IPS-11a (cell line): ENCODE results near the gene BRMS1.
A peak's percentile ranks its signal among the peaks of the same experiment; 100 is the strongest.
"Not testable (repeated sequence)": the region's sequence is repeated elsewhere in the genome, so short reads cannot be mapped to it uniquely, and the experiment has no call there.

Experiments
- H3K4me3 ChIP-seq: one replicate; pipeline ENCODE4 v1.5.1; 2013; ENCODE audit warnings: low read depth, low read length, control low read depth

BRMS1 gene

DNA sequence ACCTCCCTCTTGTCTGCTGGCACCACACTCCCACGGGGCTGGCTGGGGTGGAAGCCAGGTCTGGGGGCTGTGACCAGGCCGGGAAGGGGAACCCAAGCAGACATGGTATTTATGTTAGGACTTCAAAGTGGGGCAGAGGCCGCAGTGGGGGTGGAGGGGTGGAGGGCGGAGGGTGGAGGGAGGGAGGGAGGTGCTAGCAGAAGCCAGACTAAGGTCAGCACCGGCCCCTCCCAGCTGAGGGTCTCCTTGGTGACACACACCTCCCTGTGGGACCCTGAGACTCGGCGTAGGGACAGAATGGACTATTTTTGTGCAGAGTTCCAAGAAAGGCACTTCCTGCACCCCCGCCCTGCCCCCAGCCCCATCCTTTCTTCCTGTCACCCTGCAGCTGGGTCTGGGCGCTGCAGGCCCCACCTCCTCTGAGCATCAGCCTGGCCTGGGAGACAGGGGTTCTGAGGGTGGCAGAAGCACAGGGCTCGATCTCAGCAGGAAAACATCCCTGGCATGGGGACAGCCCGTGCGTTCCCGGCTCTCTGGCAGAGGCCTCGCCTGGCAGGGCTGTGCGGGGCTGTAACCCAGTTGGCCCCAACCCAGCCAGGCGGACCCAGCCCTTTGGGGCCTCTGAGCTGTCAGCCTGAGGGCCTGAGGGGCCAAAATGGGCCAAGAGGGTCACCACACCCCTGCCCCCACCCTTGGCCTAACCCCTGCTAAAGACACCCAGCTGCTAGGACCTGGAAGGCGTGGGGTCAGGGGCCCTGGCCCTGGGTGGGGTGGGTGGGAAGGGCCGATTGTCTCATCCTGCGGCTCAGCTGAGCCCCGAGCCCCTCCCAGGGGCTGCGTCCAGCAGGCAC is 18.4 kb downstream of the BRMS1 start:
- no peak overlapping the region for H3K4me3 ChIP-seq

DNA sequence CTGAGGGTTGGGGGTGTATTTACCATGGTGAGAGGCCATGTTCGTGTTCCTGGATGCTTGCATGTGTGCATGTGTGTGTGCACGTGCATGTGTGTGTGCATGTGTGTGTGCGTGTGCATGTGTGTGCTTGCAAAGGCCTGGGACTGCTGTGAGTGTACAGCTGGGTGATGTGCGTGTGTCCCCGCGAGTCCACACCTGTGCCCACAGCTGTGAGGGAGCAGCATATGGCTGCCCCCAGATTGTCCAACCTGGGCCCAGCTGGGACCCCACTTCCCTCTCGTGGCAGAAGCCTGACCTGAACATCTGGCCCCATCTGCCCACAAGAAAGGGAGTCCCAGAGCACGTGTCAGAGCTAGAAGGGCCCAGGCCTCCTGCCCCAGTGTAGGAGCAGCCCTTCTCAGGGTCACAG is 19.6 kb downstream of the BRMS1 start:
- H3K4me3 ChIP-seq = no peak overlapping the region

DNA sequence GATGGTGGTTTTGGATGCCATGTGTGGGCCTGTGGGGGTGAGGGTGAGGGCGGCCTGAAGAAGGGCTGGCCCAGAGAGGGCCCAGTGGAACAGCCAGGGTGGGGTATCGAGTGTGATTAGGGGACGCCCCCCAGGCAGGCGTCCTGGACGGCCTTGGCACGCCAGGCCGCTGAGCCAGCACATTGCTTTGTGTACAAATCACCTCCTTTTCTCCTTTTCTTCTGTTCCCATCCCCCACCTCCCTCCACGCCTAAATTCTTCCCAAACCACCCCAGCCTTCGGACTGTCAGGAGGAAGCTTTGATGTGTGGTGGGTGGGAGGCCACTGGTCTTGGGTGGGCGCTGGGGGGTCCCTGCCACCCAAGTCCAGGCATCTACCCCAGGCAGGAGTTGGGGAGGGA is 20.2 kb downstream of the BRMS1 start:
- no peak overlapping the region for H3K4me3 ChIP-seq

DNA sequence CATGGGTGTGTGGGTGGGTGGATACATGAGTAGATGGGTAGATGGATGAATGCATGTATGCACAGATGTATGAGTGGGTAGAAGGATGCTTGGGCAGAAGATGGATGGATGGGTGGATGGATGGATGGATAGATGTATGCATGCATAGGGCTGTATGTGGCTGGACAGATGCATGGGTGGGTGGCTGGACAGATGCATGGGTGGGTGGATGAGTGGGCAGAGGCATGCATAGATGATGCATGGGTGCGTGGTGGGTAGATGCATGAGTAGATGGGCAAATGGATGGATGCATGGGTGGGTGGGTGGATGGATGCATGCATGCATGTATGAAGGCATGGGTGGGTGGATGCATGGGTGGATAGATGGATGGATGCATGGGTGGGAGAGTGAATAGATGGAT is 21.2 kb downstream of the BRMS1 start:
- no peak overlapping the region for H3K4me3 ChIP-seq

DNA sequence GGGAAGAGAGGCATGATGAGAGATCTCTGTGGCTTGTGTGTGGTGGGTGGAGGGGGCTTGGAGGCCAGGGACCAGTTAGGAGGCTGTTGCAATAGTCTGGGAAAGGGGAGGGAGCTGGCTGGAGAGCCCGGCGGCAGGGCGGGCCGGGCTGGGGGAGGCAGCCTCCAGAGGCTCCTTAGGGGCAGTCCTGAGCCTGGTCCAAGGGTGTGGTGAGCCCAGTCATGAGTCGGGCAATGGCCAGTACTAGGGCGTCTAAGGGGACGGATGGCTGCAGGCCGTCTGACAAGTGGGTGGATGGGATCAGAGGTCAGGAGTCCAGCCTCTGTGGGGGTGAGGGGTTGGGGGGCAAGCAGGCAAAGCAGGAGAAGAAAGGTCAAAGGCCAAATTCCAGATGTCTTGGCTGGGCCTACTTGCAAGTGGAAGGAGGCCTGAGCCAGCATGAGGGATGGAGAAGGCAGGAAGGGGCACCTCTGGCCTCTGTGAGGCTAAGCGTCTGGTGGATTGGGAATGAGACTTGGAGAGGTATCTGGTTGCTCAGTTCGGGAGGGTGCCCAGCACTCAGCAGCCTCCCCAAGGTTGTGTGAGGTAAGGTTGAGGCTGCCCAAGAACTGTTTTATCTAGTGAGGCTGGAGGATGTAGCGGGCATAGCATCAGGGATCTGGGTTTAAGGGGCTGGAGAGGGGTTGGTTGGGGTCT is 22.0 kb downstream of the BRMS1 start:
- H3K4me3 ChIP-seq = no peak overlapping the region

DNA sequence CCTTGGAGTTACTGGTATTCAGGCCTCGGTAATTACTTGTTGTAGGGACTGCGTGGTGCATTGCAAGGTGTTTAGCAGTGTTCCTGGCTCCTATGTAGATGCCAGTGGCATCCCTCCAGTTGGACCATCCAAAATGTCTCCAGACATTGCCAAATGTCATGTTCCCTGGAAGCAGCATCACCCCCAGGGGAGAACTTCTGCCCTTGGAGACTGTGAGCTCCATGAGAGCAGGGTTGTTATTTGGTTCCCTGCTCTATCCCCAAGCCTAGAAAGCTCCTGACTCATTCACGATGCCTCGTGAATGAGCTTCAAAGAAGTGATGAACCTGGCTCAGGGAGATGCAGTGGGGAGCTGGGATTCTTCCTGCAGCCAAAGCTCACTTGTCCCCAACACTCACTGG is 23.3 kb downstream of the BRMS1 start:
- no peak overlapping the region for H3K4me3 ChIP-seq

DNA sequence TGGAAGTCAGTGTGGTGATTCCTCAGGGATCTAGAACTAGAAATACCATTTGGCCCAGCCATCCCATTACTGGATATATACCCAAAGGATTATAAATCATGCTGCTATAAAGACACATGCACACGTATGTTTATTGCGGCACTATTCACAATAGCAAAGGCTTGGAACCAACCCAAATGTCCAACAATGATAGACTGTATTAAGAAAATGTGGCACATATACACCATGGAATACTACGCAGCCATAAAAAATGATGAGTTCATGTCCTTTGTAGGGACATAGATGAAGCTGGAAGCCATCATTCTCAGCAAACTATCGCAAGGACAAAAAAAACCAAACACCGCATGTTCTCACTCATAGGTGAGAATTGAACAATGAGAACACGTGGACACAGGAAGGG is 24.2 kb downstream of the BRMS1 start:
- H3K4me3 ChIP-seq = not testable (repeated sequence)

DNA sequence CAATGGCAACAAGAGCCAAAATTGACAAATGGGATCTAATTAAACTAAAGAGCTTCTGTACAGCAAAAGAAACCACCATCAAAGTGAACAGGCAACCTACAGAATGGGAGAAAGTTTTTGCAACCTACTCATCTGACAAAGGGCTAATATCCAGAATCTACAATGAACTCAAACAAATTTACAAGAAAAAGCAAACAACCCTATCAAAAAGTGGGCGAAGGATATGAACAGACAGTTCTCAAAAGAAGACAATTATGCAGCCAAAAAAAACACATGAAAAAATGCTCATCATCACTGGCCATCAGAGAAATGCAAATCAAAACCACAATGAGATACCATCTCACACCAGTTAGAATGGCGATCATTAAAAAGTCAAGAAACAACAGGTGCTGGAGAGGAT is 24.6 kb downstream of the BRMS1 start:
- H3K4me3 ChIP-seq = not testable (repeated sequence)

DNA sequence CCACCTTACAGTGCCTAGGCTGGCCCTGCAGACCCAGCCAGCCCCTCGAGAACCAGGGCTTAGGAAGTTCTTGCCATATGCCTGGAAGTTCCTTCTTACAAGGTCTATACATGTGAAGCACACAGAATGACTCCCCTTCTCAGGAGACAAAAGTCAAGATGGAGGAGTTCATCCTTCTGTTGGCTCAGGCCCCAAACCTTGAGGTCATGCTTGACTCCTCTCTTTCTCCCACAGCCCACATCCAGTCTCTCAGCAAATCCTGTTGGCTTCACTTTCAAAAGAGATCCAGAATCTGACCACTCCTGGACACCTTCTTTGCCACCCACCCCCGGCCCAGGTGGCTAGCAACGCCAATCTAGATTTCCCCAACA is 26.3 kb downstream of the BRMS1 start:
- no peak overlapping the region for H3K4me3 ChIP-seq

DNA sequence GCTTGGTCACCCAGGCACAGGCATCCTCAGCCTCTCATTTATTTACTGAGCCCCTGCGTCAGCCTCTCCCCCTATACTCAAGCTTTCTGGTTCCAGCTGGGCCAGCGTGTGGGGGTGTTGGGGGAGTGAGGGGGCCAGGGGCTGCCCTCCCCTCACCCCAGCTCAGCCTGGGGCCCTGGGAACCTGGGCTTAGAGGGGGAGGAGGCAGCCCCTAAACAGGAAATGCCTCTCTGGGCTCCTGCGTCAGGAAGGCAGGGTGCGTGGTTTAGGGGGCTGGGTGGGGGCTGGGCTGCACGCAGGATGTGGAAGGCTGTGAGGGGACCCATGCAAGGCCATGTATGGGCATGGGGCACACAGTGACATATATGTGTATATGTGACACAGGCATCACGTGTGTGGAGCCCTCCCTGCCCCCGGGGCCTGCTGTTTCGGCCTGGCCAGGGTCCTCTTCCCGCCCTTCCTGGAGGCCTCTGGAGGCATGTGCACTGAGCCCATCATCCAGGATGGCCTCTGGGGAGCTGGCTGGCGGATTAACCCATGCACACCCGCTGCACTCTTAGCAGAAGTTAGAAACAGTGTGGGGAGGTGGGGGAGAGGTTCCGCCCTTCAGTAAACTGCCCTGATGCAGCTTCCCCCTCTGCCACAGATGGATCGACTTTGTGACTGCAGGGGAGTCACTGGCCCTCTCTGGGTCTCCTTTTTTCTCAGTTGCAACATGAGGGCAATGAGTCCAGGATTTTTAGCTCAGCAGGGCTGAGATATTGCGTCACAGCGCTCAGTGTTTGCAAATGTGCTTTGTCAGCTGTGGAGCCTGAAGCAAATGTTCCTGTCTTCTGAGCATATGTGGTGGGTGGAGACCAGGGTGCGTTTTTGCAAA is 26.9 kb downstream of the BRMS1 start:
- H3K4me3 ChIP-seq = no peak overlapping the region

DNA sequence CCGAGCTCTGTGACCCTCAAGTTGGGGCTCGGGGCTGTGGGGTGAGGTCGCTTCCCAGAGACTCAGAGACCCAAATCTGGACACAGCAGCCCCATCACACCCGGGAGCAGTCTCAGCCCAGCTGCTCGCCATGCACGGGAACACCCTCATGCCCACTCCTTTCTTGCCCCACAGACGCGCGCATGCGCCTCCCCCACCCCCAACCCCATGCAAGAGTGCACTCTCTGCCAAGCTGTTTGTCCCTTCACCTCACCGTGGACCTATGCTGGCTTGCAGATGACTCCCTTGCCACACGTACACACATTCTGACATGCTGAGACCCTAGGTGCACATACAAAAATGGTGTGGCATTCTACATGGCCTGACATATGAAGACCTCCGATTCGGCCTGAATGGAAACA is 27.6 kb downstream of the BRMS1 start:
- H3K4me3 ChIP-seq = no peak overlapping the region

DNA sequence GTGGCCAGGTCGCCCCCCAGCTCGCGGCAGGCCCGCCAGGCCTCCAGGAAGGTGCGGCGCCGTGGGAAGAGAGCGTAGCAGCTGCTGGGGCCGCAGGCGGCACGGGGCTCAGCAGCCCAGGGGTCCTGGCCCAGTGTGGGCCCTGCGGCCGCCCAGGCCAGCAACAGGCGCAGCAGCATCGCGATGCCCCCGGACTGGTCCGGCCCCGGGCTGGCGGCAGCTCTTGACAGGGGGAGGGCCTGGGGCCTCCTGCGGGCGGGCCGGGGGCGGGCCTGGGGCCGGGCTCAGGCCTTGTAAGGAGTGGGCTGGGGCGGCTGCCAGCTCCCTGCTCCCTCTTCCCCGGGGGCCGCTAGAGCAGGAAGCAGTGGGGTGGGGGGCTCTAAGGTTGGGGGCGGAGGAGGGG is 28.1 kb downstream of the BRMS1 start, which contains the start of gene CD248:
Gene CD248 (minus strand): TSS at position 196 of the 403 bp plus-strand sequence. CDS start 17 bp downstream, at position 179.
- H3K4me3 ChIP-seq = no peak within 1 kb of the TSS

DNA sequence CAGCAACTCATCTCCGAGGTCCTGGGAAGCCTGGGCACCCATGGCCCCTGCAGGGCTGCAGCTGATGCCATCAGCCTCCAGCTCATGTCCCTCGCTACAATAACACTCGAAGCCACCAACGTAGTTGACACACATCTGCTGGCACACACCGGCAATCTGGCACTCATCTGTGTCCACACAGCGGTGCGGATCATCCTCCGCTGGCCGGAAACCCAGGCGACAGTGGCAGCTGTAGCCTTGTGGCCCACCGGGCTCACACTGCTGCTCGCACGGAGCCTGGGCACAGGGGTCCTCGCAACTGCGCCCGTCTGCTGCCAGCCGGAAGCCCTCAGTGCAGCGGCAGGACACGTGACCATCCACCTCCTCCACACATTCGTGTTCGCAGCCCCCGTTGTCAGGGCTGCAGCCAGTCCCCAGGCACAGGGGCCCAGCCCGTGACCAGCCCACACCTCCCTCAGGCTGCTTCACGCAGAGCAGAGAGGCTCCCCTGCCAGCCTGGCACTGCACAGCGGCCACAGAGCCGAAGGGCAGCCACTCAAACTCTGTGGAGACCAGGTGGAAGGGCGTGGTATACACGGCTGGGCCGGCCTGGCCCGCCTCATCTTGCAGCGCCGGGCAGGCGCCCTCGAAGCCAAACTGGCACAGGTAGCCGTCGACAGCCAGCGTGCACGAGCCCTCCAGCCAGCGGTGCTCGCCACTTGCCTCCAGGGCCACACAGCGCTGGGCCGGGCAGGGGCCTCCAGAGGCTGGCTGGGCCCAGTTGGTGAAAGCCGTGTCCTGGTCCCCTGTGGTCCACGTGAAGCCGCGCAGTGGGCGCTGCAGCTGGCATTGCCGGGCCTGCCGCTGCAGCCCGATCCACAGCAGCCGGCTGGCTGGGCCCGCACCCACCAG is 28.7 kb downstream of the BRMS1 start:
- no peak overlapping the region for H3K4me3 ChIP-seq

DNA sequence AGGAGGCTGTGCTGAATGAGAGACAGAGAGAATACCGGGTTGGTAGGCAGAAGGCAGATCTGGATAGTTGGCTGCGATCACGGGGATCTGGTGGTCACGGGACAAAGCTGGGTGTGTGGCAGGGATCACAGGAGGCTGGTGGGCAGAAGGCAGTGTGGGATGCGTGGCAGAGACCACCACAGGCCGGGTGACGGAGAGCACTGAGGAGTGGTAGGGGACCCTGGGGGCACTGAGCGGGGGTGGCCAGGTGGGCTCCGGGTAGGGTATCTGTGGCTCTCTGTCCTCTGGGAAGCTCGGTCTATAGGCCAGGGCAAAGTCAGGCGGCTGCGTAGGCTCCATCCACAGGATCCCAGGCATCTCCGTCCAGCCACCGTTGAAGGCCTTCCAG is 29.4 kb downstream of the BRMS1 start:
- no peak overlapping the region for H3K4me3 ChIP-seq

DNA sequence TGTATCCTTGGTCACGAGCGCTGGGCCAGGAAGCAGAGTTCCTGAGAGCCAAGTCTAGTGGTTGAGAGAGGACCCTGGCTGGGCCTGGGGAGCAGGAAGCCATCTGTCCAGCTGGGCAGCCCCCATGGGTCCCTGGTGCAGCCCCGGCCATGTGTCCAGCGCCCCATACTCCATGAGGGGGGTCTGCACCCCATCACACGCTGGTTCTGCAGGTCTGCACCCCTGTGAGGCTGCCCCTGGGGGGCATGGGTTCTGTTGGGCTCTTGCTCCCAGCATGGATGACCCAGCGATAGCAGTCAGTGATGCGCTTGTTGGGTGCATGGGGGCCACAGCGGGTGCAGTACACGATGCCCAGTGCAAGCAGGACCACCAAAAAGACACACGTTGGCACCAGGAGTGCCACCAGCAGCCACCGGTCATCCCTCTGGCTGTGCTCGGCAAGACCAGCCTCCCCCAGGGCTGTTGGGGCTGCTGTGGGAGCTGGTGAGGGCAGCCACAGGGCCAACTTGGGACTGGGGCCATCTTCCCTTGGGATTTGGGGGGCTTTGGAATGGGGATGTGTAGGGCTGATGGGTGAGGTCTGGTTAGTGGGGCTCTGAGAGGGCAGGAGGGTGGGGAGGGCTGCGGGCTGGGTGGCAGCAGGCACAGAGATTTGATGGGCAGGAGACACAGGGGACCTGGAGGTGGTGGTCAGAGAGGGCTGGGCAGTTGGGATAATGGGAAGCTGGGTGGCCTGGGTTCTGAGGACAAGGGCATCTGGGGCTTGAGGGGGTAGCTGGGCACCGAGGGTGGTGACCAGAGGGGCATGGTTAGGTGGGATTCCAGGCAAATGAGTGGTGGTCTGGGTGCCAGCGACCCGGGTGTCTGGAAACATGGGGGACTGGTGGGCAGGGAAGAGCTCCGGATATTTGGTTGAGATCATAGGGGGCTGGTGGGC is 30.1 kb downstream of the BRMS1 start:
- H3K4me3 ChIP-seq = no peak overlapping the region

DNA sequence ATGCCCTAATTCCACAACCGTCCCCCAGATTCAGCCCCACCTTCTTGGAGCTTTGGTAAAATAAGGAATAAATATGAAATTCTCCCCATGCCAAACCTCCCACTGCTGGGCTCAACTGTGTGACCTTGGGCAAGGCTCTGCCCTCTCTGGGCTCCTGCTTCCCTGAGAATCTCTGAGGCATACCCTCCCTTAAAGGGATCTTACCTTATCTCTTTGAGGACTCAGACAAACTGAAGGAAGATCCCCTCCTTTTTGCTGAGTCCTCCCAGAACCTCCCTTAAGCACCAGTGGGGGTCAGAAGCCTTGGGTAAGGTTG is 30.8 kb downstream of the BRMS1 start:
- no peak overlapping the region for H3K4me3 ChIP-seq

DNA sequence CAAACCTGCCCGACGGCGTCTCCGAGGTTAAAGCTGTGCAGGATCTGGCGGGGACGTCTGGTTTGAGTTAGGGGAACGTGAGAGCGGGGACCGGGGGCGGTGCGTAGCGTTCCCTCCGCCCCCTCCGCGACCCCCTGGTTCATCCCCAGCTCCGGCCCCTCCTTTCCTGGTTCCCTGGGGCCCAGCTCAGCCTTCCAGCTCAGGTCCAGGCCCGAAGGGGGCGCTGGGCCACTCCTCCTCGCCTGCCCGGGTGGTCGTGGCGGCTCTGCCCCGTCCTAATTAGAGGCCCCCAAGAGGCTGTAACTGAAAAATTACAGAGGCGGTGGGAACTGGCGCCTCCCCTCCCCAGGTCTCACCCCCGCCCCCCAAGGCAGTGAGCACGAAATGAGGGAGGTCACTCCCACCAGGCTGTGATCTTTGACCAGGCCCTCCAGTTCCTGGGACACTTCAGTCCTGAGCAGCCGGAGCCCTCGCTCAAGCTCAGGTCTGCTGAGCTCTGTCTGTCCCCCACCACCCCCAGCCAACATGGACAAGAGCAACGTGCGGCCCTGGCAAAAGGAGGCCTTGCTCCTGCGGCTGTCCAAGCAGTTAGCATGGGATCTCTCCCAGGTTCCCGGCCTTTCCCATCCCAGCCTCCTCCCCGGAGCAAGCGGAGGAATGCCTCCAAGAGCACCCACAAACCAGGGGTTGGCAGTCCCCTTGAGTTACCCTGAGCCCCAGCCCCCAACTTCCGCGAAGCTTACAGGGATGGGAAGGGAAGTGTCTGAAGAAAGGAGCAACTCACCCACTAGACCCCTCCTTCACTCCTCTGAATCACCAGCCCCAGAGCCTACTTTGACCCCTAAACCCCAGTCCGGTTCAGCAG is 31.4 kb downstream of the BRMS1 start:
- peak overlapping the region; percentile 39 for H3K4me3 ChIP-seq

DNA sequence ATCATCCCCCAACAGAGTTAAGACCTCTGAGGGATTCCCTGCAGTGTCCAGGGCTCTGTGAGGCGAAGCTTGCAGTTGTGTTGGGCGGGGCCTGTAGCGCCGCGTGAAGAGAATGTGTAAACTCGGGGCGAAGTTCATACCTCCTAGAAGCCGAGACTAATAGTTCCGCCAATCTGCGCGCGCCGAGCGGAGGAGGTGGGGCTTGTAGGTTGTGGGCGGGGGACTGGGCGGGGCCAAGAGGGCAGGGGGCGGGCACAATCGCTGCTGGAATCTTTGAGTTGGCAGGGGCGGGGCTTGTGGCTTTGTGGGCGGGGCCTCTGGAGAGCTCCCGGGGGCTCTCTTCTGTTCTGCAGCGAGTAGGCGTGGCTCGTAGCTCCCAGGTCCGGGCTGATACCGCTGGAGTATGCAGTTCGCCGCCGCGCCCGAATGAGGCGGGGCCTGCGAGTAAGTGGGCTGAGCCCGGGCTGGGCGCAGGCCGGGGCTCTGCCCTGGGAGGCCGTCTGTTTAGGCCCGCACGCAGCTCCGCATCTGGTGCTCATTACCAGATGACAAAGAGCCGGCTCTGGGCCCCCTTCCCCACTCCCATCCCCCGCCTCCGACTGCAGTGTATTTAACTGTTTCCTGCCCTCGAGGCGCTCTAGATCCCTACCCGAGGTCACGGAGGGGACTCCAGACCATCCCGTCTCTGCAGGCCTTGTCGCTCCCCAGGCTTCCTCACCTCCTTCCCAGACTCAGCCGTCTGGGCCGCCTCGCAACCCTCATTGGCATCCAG is 32.2 kb downstream of the BRMS1 start:
- peak overlapping the region; percentile 63 for H3K4me3 ChIP-seq
